CD4-positive, alpha-beta T cell treated with Interferon alpha-2 for 1 hour (primary cell): ENCODE data around the gene KBTBD12.
"Not testable (repeated sequence)": the region's sequence is repeated elsewhere in the genome, so short reads cannot be mapped to it uniquely, and the experiment has no call there.

Source experiments
- DNase-seq, 2 donors: peaks; one replicate each; pipeline ENCODE4 v3.0.0-alpha.2; 2020 to 2022

Gene KBTBD12

GRCh38 chr3:127915115-127915936 lies at the start of gene KBTBD12:
KBTBD12 (plus strand) TSS chr3:127915232; CDS start chr3:127923062, 7,830 bp downstream.
- DNase-seq, result no peak

GRCh38 chr3:127865941-127866340 lies 49.1 kb upstream of the KBTBD12 start:
- no peak for DNase-seq

- no peak for DNase-seq
Measured at GRCh38 chr3:127867412-127867811, 47.6 kb upstream of the KBTBD12 start.

GRCh38 chr3:127867986-127868385 lies 47.0 kb upstream of the KBTBD12 start:
- DNase-seq, result no peak

GRCh38 chr3:127870156-127870555 lies 44.9 kb upstream of the KBTBD12 start:
- no peak for DNase-seq

GRCh38 chr3:127874097-127874496 lies 40.9 kb upstream of the KBTBD12 start:
- not testable (repeated sequence) for DNase-seq

GRCh38 chr3:127881586-127881985 lies 33.4 kb upstream of the KBTBD12 start:
- DNase-seq, result no peak

GRCh38 chr3:127884041-127884440 lies 31.0 kb upstream of the KBTBD12 start:
- DNase-seq, result no peak

- no peak for DNase-seq
Measured at GRCh38 chr3:127886231-127886955, 28.6 kb upstream of the KBTBD12 start.

GRCh38 chr3:127886956-127887231 lies 28.1 kb upstream of the KBTBD12 start:
- DNase-seq, result no peak

GRCh38 chr3:127887321-127887720 lies 27.7 kb upstream of the KBTBD12 start:
- no peak for DNase-seq

- DNase-seq, result no peak
Measured at GRCh38 chr3:127888156-127888555, 26.9 kb upstream of the KBTBD12 start.

- no peak for DNase-seq
Measured at GRCh38 chr3:127888564-127889107, 26.4 kb upstream of the KBTBD12 start.

- no peak for DNase-seq
Measured at GRCh38 chr3:127889461-127889863, 25.6 kb upstream of the KBTBD12 start.

GRCh38 chr3:127889976-127890650 lies 24.9 kb upstream of the KBTBD12 start:
- DNase-seq, result no peak

- not testable (repeated sequence) for DNase-seq
Measured at GRCh38 chr3:127890651-127891290, 24.3 kb upstream of the KBTBD12 start.

GRCh38 chr3:127894481-127894880 lies 20.6 kb upstream of the KBTBD12 start:
- DNase-seq, result no peak

- no peak for DNase-seq
Measured at GRCh38 chr3:127899200-127899599, 15.8 kb upstream of the KBTBD12 start.

GRCh38 chr3:127899766-127900165 lies 15.3 kb upstream of the KBTBD12 start:
- no peak for DNase-seq

- no peak for DNase-seq
Measured at GRCh38 chr3:127900536-127900935, 14.5 kb upstream of the KBTBD12 start.

- no peak for DNase-seq
Measured at GRCh38 chr3:127902486-127902885, 12.5 kb upstream of the KBTBD12 start.

GRCh38 chr3:127903611-127904375 lies 11.2 kb upstream of the KBTBD12 start:
- no peak for DNase-seq
